ENCODE results near the gene PRDM2.

DNA sequence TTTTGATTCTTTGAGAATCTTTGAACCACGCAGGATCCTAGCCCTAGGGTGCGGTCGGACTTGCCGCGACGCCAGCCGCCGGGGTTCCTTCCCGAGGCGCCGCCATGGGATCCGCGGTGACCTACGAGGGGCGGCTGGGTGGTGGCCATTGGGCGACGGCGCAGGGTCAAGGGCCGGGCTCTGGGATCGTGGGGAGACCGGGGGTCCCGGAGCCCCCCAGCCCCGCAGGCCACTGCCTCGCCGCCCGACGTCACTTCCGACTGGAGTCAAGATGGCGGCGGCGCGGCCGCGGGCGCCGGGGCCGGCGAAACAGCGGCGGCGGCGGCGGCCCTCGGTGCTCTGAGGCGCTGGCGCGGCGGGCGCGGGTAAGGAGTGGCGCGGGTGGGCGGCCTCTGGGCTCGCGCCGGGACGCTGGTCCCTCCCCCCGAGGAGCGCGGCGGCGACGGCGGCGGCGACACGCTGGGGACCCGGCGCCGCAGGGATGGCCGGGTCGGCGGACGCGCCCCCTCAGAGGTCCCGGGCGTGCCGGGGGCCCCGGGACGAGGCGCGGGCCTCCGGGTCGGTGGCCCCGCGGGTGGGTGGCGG, at the start of gene PRDM2:
- TF ChIP-seq, protein P1, sequence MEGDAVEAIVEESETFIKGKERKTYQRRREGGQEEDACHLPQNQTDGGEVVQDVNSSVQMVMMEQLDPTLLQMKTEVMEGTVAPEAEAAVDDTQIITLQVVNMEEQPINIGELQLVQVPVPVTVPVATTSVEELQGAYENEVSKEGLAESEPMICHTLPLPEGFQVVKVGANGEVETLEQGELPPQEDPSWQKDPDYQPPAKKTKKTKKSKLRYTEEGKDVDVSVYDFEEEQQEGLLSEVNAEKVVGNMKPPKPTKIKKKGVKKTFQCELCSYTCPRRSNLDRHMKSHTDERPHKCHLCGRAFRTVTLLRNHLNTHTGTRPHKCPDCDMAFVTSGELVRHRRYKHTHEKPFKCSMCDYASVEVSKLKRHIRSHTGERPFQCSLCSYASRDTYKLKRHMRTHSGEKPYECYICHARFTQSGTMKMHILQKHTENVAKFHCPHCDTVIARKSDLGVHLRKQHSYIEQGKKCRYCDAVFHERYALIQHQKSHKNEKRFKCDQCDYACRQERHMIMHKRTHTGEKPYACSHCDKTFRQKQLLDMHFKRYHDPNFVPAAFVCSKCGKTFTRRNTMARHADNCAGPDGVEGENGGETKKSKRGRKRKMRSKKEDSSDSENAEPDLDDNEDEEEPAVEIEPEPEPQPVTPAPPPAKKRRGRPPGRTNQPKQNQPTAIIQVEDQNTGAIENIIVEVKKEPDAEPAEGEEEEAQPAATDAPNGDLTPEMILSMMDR (IDR thresholded peaks at IDR 0.05 in 8 of 11, conservative IDR thresholded peaks at IDR 0.05 in 3 of 11), result no peak
- TF ChIP-seq POLR2A (IDR thresholded peaks at IDR 0.05), result peak in 1 of 3 donors; percentile 34

All from spleen (tissue), 7 donors.